Measurements from ENCODE around the gene CLCN6. TPM values are rescaled to one million over a fixed set of nuclear protein-coding genes. Genes with fewer than 3 reads are reported as not detected.

The CLCN6 gene
- total RNA-seq, 1 donor from 2014 or later, result 56.3 TPM

DNA sequence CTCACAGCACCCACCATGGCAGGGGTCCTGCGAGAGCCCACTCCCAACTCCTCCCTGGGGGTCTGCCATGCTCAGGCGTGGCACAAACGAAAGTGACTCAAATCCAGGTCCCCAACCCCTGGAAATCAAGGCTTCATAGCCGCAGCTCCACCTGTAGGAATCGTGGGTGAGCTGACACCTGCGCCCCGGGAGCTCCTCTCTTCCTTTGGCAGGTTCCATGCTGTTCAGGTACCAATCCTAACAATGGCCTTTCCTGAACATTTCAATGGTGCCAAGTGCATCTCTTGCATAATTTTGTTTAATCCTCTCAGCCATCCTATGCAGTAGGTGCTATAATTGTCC is 81.6 kb downstream of the CLCN6 start:
- Mint-ChIP-seq H3K4me1 (peaks cover 4% of the 10 kb centered on the region), H3K9me3 (no peaks in the 10 kb centered on the region), H3K27ac (ENCODE audit: unreplicated experiment) (no peak overlapping the region), H3K4me3 (no peak overlapping the region), H3K27me3 (ENCODE audit: low read depth) (peaks cover 2% of the 10 kb centered on the region), H3K36me3 (ENCODE audit: low read depth) (no peaks in the 10 kb centered on the region)
- TF ChIP-seq, protein P1, sequence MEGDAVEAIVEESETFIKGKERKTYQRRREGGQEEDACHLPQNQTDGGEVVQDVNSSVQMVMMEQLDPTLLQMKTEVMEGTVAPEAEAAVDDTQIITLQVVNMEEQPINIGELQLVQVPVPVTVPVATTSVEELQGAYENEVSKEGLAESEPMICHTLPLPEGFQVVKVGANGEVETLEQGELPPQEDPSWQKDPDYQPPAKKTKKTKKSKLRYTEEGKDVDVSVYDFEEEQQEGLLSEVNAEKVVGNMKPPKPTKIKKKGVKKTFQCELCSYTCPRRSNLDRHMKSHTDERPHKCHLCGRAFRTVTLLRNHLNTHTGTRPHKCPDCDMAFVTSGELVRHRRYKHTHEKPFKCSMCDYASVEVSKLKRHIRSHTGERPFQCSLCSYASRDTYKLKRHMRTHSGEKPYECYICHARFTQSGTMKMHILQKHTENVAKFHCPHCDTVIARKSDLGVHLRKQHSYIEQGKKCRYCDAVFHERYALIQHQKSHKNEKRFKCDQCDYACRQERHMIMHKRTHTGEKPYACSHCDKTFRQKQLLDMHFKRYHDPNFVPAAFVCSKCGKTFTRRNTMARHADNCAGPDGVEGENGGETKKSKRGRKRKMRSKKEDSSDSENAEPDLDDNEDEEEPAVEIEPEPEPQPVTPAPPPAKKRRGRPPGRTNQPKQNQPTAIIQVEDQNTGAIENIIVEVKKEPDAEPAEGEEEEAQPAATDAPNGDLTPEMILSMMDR (conservative IDR thresholded peaks at IDR 0.05), result no peak
- no peak for DNase-seq (ENCODE audit: low read depth, low spot score)

DNA sequence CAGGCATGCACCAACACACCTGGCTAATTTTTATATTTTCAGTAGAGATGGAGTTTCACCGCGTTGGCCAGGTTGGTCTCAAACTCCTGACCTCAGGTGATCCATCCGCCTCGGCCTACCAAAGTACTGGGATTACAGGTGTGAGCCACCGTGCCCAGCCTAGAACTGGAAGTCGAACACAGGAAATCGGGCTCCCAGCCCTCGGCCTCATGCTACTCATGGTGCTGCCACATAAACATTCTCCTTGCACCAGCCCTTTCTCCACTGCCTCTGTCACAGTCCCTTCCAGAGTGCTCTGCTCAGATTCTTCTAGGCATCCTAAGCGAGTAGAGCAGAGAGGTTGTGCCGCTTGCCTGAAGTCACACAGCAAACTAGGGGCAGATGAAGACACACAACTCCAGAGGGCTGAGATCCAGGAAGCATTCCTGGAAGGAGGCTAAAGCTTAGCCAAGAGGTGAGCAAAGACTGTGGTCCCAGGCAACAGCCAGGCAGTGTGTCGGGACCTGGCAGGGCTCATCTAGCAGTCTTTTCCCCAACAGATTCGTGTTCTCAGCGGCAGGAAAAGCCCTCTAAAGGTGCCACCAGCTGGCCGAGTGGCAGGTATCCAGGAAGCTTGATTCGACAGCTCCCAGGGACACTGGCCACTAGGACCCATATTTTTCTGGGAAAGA is 82.3 kb downstream of the CLCN6 start:
- DNase-seq (ENCODE audit: low read depth, low spot score), result no peak
- no peaks in the 10 kb centered on the region for H3K36me3 Mint-ChIP-seq (ENCODE audit: low read depth)
- H3K4me3 Mint-ChIP-seq, result no peak overlapping the region
- TF ChIP-seq, protein P1 (conservative IDR thresholded peaks at IDR 0.05), result no peak
- no peaks in the 10 kb centered on the region for H3K9me3 Mint-ChIP-seq
- H3K27me3 Mint-ChIP-seq (ENCODE audit: low read depth), result peaks cover 5% of the 10 kb centered on the region
- no peaks in the 10 kb centered on the region for H3K4me1 Mint-ChIP-seq
- no peak overlapping the region for H3K27ac Mint-ChIP-seq (ENCODE audit: unreplicated experiment)

DNA sequence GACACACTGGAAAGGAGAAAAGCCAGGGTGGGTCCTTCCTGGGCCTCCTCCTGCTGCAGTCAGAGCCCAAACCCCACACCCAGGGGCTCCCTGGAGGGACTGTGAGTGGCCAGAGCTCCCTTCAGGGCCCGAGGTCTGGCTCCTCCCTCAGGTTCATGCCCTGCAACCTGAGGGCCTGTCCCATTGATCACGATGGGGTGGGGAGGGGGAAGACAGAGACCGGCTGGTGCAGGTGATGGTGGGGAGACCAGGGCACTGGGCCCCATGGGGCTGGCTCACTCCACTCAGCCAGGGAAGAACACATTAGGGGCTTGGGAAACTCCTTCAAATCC is 82.9 kb downstream of the CLCN6 start:
- no peak overlapping the region for H3K4me3 Mint-ChIP-seq

DNA sequence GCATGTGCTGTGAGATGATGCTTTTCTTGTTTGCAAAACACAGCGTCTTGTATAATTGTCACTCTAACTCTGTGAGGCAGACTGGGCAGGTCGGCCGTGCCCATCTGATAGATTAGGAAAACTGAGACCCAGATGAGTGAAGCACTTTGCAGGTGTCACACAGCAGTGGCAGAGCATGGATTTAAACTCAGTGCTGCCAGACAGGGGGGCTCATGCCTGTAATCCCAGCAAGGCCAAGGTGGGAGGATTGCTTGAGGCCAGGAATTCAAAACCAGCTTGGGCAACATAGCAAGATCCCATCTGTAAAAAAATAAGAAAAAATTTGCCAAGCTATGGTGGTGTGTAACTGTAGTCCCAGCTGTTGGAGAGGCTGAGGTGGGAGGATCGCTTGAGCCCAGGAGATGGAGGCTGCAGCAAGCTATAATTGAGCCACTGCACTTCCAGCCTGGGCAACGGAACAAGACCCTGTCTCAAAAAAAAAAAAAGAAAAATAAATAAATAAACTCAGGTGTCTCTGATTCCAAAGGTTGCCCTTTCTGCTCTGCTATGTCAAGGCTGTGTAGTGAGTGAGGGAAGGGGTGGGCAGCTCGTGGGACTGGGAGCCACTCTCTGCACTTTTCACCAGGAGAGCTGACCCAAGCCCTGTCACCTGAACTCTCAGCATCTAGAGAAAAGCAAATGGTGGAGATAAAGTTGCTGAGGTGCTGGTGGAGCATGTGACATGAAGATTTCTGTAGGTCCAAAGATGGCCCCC is 85.6 kb downstream of the CLCN6 start:
- H3K27ac Mint-ChIP-seq (ENCODE audit: unreplicated experiment), result no peak overlapping the region
- no peak for DNase-seq (ENCODE audit: low read depth, low spot score)
- H3K36me3 Mint-ChIP-seq (ENCODE audit: low read depth), result no peaks in the 10 kb centered on the region
- TF ChIP-seq, protein P1 (conservative IDR thresholded peaks at IDR 0.05), result no peak
- no peaks in the 10 kb centered on the region for H3K4me1 Mint-ChIP-seq
- H3K4me3 Mint-ChIP-seq, result no peak overlapping the region
- no peaks in the 10 kb centered on the region for H3K9me3 Mint-ChIP-seq
- peaks cover 14% of the 10 kb centered on the region for H3K27me3 Mint-ChIP-seq (ENCODE audit: low read depth)

More for the DNA sequence above, 82.9 kb downstream of the CLCN6 start:
- H3K4me1 Mint-ChIP-seq, result no peaks in the 10 kb centered on the region
- no peaks in the 10 kb centered on the region for H3K9me3 Mint-ChIP-seq
- no peaks in the 10 kb centered on the region for H3K36me3 Mint-ChIP-seq (ENCODE audit: low read depth)
- DNase-seq (ENCODE audit: low read depth, low spot score), result no peak
- TF ChIP-seq, protein P1 (conservative IDR thresholded peaks at IDR 0.05), result no peak
- H3K27me3 Mint-ChIP-seq (ENCODE audit: low read depth), result peaks cover 8% of the 10 kb centered on the region
- H3K27ac Mint-ChIP-seq (ENCODE audit: unreplicated experiment), result no peak overlapping the region

Other genes starting within 250 kb of the CLCN6 start
- 0.30 and 0.61 TPM in 2 replicates for gene FBXO2, start 151.8 kb upstream of the CLCN6 start, total RNA-seq
- gene FBXO44, start 151.3 kb upstream of the CLCN6 start, total RNA-seq, result 9.7 and 10.7 TPM in 2 replicates
- 1.2 and 1.5 TPM in 2 replicates for gene FBXO6, start 142.0 kb upstream of the CLCN6 start, total RNA-seq
- 106 and 111 TPM in 2 replicates for gene MAD2L2, start 125.0 kb upstream of the CLCN6 start, total RNA-seq
- gene DRAXIN, start 114.5 kb upstream of the CLCN6 start, total RNA-seq, result 9.7 TPM in 2 replicates
- 36.0 and 36.9 TPM in 2 replicates for gene AGTRAP, start 70.1 kb upstream of the CLCN6 start, total RNA-seq
- not detected in 2 replicates for gene C1orf167, start 44.0 kb upstream of the CLCN6 start, total RNA-seq
- 28.7 and 29.6 TPM in 2 replicates for gene MTHFR, start 227 bp upstream of the CLCN6 start, total RNA-seq
- not detected in 2 replicates for gene NPPA, start 41.6 kb downstream of the CLCN6 start, total RNA-seq
- gene NPPB, start 52.8 kb downstream of the CLCN6 start, total RNA-seq, result not detected in 2 replicates
- gene KIAA2013, start 120.2 kb downstream of the CLCN6 start, total RNA-seq, result 35.0 and 39.4 TPM in 2 replicates
- 58.7 and 62.6 TPM in 2 replicates for gene PLOD1, start 128.5 kb downstream of the CLCN6 start, total RNA-seq
- gene MFN2, start 174.3 kb downstream of the CLCN6 start, total RNA-seq, result 78.9 and 80.1 TPM in 2 replicates
- 50.1 and 50.4 TPM in 2 replicates for gene MIIP, start 213.3 kb downstream of the CLCN6 start, total RNA-seq

Data from neural crest cell (in vitro differentiated cells).